HAP-1 (cell line): Measurements from ENCODE around the gene TSR1.

ENCODE experiments used
- DNase-seq, 2 experiments: peaks; one replicate each; pipeline ENCODE4 v3.0.0-alpha.2; 2016 to 2020; ENCODE audit warnings: low spot score in 2 of 2
- H3K27me3 ChIP-seq: fragments of 250-450 bp; sonication (Bioruptor Pico); 2 replicates; pipeline ENCODE4 v1.5.1; 2020; ENCODE audit warnings: low read depth, mild to moderate bottlenecking, moderate library complexity
- H3K36me3 ChIP-seq: fragments of 250-450 bp; sonication (Bioruptor Pico); replicated peaks from 2 replicates; pipeline ENCODE4 v1.5.1; 2020; ENCODE audit warnings: mild to moderate bottlenecking
- H3K4me1 ChIP-seq: fragments of 250-450 bp; sonication (Bioruptor Pico); 2 replicates; pipeline ENCODE4 v1.5.1; 2020; ENCODE audit warnings: mild to moderate bottlenecking
- H3K4me3 ChIP-seq: fragments of 250-450 bp; sonication (Bioruptor Pico); 2 replicates; pipeline ENCODE4 v1.5.1; 2020; ENCODE audit warnings: mild to moderate bottlenecking, moderate library complexity
- H3K9me3 ChIP-seq: fragments of 250-450 bp; sonication (Bioruptor Pico); 2 replicates; pipeline ENCODE4 v1.5.1; 2020; ENCODE audit warnings: mild to moderate bottlenecking, moderate library complexity
- in situ Hi-C: fragments of 300-500 bp; cut with MboI; formaldehyde crosslinking; loops from 3 replicates; pipeline ENCODE4 v1.14.3; 2020; ENCODE audit warnings: low sequenced_read_pairs, inconsistent platforms, mixed read lengths

Gene TSR1

DNA sequence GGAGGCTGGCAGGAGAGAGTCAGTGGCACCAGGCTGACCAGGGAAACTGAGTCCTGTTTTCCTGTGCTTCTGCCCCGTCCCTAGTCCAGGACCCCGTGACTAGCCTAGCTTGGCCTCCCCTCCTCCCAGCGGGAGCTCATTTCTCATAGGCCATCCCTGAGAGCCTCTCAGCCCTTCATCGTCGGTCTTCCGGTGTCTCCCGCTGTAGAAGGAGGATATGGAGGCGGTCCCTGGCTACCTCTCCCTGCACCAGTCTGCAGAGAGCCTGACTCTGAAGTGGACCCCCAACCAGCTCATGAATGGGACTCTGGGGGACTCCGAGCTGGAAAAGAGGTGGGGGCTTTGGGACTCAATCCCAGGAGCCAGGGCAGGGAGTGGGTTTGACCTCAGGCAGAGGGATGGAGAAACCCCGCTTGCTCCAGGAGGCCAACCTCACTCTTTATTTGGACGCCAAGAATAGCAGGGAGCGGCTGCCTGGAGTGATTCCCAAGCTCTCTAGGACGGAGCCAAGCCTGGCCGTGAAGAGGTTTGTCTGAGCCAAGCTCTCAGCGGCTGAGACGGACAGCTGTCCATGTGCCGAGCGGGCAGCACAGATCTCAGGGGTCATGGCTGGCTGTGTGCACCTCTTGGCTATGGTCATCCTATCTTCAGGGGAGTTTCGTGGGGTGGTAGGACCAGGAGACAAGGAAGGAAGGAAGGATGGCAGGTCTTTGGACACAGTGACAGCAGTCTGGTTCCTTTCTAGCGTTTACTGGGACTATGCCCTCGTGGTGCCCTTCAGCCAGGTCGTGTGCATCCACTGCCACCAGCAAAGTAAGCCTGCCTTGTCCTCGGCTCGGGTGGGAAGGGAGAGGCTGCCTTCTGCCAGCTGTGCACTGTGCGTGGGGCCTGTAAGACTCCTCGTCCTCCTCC is 27.9 kb upstream of the TSR1 start:
- Histone ChIP-seq H3K27me3 (no peaks in the 10 kb centered on the region), H3K4me1 (no peaks in the 10 kb centered on the region), H3K4me3 (no peak overlapping the region), H3K36me3 (peaks cover 5% of the 10 kb centered on the region), H3K9me3 (no peaks in the 10 kb centered on the region)
- in situ Hi-C loops: no loop called here
- no peak for DNase-seq

DNA sequence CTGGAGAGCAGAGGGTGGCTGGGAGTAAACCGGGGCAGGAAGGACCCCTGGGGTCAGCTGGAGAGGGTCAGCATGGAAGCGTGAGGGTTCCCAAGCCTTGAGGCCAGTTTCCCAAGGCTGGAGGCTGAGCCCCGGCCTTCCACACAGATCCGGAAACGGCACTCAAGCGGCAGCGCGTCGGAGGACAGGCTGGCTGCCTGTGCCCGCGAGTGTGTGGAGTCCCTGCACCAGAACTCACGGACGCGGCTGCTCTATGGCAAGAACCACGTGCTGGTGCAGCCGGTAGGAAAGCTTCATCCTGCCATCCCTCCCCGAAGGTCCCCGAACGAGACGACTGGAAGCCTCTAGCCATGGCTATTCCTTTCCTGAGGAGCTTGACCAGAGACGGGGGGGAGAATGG is 27.1 kb upstream of the TSR1 start:
- no peaks in the 10 kb centered on the region for H3K9me3 ChIP-seq
- no peak for DNase-seq

DNA sequence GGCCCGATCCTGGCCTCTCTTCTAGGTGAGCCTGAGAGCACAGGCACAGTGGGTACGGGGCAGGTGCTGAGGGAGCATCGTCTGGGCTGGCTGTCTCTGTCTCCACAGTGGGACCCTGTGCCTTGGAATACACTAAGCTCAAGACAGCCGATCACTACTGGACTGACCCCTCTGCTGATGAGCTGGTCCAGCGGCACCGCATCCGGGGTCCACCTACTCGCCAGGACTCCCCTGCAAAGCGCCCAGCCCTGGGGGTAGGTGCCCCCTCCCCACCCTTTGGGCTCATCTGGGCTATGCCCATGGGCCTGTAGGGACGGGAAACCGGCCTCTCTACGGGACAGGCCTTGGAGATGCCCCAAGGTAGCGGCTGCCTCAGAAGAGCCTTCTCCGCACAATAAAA is 26.6 kb upstream of the TSR1 start:
- Histone ChIP-seq H3K4me1 (no peaks in the 10 kb centered on the region), H3K4me3 (no peak overlapping the region), H3K9me3 (no peaks in the 10 kb centered on the region), H3K27me3 (no peaks in the 10 kb centered on the region), H3K36me3 (peaks cover 5% of the 10 kb centered on the region)
- DNase-seq: no peak
- in situ Hi-C loops: no loop called here

More for the DNA sequence above, 27.1 kb upstream of the TSR1 start:
- H3K36me3 ChIP-seq: peaks cover 5% of the 10 kb centered on the region
- H3K4me3 ChIP-seq: no peak overlapping the region
- no peaks in the 10 kb centered on the region for H3K4me1 ChIP-seq
- no peaks in the 10 kb centered on the region for H3K27me3 ChIP-seq
- in situ Hi-C loops: no loop called here

DNA sequence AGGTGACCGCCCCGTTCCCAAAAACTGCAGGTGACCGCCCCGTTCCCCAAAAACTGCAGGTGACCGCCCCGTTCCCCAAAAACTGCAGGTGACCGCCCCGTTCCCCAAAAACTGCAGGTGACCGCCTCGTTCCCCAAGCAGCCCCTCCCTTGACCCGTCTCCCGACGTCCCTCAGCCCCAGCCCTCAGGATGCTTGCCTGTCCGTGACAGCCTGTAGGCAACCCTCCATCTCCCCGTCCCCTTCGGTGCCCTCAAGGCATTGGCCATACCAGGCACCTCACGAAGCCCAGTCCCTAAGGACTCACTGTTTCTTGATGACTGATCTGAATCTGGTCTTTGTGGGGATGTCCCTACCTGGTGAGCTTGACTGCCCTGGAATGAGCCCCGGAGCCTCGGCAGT is 26.2 kb upstream of the TSR1 start:
- no peak overlapping the region for H3K4me3 ChIP-seq
- no peaks in the 10 kb centered on the region for H3K27me3 ChIP-seq
- in situ Hi-C loops: no loop called here
- DNase-seq: no peak
- no peaks in the 10 kb centered on the region for H3K4me1 ChIP-seq
- no peaks in the 10 kb centered on the region for H3K9me3 ChIP-seq
- peaks cover 5% of the 10 kb centered on the region for H3K36me3 ChIP-seq

DNA sequence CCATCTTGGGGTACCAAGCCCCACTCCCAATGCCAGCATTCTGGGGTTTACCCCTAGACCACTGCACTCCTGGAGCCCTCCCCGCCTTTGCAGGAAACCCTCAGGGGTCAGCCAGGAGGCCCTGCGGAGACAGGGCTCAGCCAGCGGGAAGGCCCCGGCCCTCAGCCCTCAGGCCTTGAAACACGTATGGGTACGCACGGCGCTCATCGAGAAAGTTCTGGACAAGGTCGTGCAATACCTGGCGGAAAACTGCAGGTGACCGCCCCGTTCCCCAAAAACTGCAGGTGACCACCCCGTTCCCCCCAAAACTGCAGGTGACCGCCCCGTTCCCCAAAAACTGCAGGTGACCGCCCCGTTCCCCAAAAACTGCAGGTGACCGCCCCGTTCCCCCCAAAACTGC is 25.8 kb upstream of the TSR1 start:
- DNase-seq: no peak
- Histone ChIP-seq H3K27me3 (no peaks in the 10 kb centered on the region), H3K36me3 (peaks cover 5% of the 10 kb centered on the region), H3K4me1 (no peaks in the 10 kb centered on the region), H3K4me3 (no peak overlapping the region), H3K9me3 (no peaks in the 10 kb centered on the region)
- in situ Hi-C loops: no loop called here

DNA sequence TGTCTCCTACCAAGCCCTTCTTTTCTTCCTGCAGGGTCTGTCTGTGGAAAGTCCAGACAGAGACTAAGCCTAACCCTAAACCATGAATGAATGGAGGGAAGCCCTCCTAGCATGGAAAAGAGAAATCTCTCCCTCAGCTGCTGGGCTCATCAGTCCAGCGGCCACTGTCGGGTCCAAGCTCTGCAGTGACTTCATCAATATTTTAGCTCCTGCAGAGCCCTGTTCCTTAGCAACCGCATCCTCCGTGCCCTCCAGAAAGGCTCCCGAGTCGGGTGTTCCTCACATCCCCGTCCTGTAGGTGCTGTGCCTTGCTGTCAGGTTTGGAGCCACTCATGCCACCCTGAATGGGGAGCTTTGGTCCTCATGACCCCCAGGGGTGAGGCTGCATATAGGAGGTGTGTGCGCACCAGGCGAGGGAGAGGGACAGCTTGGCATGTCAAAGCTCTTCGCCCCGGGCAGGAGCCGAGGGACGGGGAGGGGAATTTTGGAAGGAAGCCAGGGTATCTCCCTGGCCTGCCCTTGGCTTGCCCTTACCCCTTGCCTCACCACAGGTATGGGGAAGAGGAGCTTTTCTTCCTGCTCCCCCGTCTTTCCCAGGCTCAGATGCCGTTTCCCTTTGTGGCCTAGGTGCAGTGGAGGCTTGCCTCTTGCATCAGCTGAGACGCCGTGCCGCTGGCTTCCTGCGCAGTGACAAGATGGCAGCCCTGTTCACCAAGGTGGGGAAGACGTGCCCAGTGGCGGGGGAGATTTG is 24.9 kb upstream of the TSR1 start:
- no peak overlapping the region for H3K4me3 ChIP-seq
- H3K27me3 ChIP-seq: no peaks in the 10 kb centered on the region
- H3K4me1 ChIP-seq: no peaks in the 10 kb centered on the region
- in situ Hi-C loops: no loop called here
- peaks cover 4% of the 10 kb centered on the region for H3K36me3 ChIP-seq
- no peak for DNase-seq
- H3K9me3 ChIP-seq: no peaks in the 10 kb centered on the region

DNA sequence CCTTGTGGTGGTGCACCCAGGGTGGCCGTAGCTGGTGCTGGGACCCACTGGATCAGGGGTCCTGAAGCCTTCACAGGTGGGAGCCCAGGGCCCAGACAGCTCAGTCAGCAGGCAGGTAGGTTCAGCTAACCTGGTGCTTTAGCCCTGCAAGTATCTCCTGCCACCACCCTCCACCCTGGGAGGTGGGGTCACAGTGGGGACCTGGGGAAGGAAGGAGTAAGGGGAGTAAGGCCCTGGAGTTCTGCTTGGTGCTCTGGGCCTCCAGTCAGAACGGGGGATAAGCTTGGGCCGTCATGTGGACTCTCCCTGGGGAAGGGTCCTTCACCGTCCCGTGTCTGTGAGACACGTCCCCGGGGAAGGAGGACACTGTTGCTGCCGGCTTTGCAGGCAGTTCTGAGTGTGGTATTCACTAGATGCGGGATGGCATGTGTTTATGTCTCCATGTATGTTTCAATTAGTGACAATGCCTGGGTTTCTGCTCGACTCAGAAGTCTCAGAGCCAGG is 21.7 kb upstream of the TSR1 start:
- in situ Hi-C loops: no loop called here
- no peak for DNase-seq
- no peaks in the 10 kb centered on the region for H3K4me1 ChIP-seq
- no peaks in the 10 kb centered on the region for H3K36me3 ChIP-seq
- no peaks in the 10 kb centered on the region for H3K27me3 ChIP-seq
- no peak overlapping the region for H3K4me3 ChIP-seq
- no peaks in the 10 kb centered on the region for H3K9me3 ChIP-seq

DNA sequence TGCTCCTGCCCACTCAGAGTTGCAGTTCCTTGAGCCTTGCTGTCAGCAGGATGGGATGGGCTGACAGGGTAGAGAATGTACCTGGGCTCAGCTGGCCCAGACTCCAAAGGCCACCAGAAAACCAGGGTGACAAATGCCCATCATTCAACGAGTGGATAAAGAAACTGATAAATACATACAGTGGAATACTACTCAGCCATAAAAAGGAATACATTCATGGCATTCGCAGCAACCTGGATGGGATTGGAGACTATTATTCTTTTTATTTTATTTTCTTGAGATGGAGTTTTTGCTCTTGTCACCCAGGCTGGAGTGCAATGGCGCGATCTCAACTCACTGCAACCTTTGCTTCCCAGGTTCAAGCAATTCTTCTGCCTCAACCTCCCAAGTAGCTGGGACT is 21.0 kb upstream of the TSR1 start:
- no peak for DNase-seq
- Histone ChIP-seq H3K27me3 (no peaks in the 10 kb centered on the region), H3K36me3 (no peaks in the 10 kb centered on the region), H3K4me1 (no peaks in the 10 kb centered on the region), H3K4me3 (no peak overlapping the region), H3K9me3 (no peaks in the 10 kb centered on the region)
- in situ Hi-C loops: no loop called here

DNA sequence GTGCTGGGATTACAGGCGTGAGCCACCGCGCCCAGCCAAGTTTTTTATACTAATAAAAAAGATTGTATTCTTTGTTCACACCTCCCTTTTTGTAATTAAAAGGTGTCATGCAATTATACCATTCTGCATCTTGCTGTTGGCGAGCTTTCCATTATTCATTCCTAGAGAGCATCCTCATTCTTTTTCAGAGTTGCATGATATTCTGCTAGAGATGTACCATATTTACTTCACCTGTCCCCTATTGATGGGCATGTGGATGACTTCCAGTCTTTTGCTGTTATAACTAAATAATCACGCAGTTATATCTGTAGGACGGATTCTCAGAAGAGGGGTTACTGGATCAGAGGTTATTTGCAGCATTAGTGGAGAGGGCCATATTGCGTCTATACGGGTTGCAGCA is 18.1 kb upstream of the TSR1 start:
- H3K9me3 ChIP-seq: no peaks in the 10 kb centered on the region
- no peaks in the 10 kb centered on the region for H3K27me3 ChIP-seq
- in situ Hi-C loops: no loop called here
- H3K4me3 ChIP-seq: no peak overlapping the region
- no peaks in the 10 kb centered on the region for H3K36me3 ChIP-seq
- no peak for DNase-seq
- H3K4me1 ChIP-seq: no peaks in the 10 kb centered on the region

DNA sequence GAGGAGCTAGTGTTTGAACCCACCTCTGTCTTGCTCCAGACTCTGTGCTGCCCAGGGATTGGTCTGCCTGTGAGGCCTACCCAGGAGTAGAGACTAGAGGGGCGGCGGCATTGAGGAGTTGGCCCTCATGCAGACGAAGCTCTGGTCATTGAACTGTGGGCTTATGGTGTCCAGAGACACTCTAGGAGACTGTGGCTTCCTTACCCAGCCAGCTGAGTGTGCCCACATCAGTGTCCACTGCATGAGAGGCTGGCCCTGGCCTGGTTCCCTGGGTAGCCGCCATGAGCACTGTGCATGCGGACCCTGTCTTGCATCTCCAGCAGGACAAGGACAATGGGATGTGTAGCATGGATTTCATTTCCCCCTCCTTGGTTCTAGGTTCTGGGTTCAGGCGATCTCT is 15.0 kb upstream of the TSR1 start:
- H3K4me3 ChIP-seq: no peak overlapping the region
- no peaks in the 10 kb centered on the region for H3K4me1 ChIP-seq
- DNase-seq: no peak
- H3K9me3 ChIP-seq: no peaks in the 10 kb centered on the region
- in situ Hi-C loops: no loop called here
- H3K36me3 ChIP-seq: no peaks in the 10 kb centered on the region
- H3K27me3 ChIP-seq: no peaks in the 10 kb centered on the region

DNA sequence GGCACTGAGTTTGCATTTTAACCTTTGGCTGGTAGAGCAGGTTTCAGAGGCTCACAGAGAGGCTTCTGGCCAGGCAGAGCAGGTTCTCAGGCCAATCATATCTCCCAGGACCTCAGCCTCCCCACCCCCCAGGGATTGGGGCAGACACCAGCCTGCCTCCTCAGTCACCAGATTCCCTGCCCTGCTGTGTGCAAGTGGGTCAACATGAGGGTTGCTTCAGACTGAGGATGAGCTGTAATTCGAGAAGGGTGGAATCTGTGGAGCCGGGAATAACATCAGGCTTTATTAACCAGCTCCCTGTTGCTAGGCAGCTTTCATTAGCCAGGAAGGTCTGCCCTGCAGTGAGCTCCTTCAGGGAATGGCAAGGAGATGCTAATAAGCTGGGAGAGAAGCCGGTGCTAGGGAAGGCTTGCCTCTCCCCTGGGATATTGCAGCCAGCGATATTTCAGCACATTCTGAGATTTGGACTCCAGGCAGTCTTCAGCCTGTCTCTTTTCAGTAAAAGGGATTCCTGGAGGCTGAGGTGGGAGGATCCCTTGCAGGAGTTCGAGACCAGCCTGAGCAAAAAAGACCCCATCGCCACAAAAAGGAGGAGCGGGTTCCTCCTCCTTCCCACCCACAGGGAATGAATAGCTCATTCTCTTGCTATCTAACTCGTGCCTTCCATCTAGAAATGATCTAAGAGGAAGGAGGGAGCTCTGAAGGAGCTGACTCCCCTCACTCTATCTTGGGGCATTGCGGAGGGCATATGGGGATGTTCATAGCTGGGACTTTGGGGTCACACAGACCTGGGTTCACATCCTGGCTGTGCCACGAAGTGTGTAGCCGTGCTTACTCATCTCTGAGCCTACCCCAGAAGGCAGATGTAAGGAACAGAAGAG is 11.8 kb upstream of the TSR1 start:
- in situ Hi-C loops: no loop called here
- peak; percentile 70 to 74 for DNase-seq
- Histone ChIP-seq H3K4me3 (no peak overlapping the region), H3K27me3 (no peaks in the 10 kb centered on the region), H3K9me3 (no peaks in the 10 kb centered on the region), H3K36me3 (no peaks in the 10 kb centered on the region; the same call in 1 of the 2 replicates), H3K4me1 (no peaks in the 10 kb centered on the region)

DNA sequence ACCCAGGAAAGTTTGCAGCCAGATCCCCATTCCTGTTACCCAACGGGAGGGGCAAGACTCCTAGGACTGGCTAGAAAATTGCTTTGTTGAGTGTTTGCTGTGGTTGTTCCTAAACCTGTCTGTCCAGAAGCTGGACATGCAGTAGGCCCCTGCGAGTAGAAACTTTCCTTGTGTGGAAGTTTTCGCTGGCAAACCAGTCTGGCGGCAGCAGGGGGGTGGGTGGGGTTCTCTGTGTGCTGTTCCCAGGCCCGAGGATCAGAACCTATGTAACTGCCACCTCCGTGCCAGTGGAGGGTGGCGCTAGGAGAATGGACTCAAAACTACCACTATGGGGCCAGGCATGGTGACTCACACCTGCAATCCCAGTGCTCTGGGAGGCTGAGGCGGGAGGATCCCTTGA is 10.2 kb upstream of the TSR1 start:
- no peak for DNase-seq
- in situ Hi-C loops: no loop called here
- Histone ChIP-seq H3K4me3 (no peak overlapping the region), H3K27me3 (no peaks in the 10 kb centered on the region), H3K9me3 (no peaks in the 10 kb centered on the region), H3K36me3 (peaks cover 2% of the 10 kb centered on the region; the same call in 1 of the 2 replicates), H3K4me1 (no peaks in the 10 kb centered on the region)

DNA sequence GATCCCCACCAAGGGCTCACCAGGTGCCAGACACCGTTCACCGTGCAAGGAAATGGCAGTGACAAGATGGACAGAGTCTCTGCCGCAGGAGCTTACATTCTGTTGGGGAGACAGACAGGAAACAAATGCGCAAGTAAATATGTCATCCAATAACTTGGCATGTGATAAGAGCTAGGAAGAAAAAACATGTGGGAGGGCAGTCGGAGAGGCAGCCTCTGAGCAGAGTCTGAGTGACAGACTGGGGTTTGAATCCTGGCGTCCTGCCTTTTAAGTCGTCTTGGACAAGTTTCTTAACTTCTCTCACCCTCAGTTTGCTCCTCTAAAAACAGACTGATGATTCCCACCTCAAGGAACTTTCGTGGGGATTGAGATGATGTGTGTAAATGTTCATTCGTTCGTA is 8.3 kb upstream of the TSR1 start:
- peaks cover 9% of the 10 kb centered on the region for H3K36me3 ChIP-seq
- in situ Hi-C loops: no loop called here

More for the DNA sequence above, 8.3 kb upstream of the TSR1 start:
- no peak for DNase-seq
- no peak overlapping the region for H3K4me3 ChIP-seq
- no peaks in the 10 kb centered on the region for H3K27me3 ChIP-seq
- H3K4me1 ChIP-seq: no peaks in the 10 kb centered on the region
- no peaks in the 10 kb centered on the region for H3K9me3 ChIP-seq
